ENCODE results near the gene METAP1D.

Gene METAP1D

GRCh38 chr2:172031536-172031935 lies 31.8 kb downstream of the METAP1D start:
- no peak overlapping the region for H3K4me3 ChIP-seq (ENCODE audit: low read depth, low read length)
- no peak for TF ChIP-seq CTCF (IDR thresholded peaks at IDR 0.05; ENCODE audit: low read depth, low read length, missing control alignments)
- no peak for DNase-seq (ENCODE audit: low read depth)

- no peak overlapping the region for H3K4me3 ChIP-seq (ENCODE audit: low read depth, low read length)
- no peak for DNase-seq (ENCODE audit: low read depth)
- TF ChIP-seq CTCF (IDR thresholded peaks at IDR 0.05; ENCODE audit: low read depth, low read length, missing control alignments), result no peak
These were observed 38.4 kb downstream of the METAP1D start for GRCh38 chr2:172038121-172038520.

GRCh38 chr2:172038604-172039003 lies 38.9 kb downstream of the METAP1D start:
- TF ChIP-seq CTCF (IDR thresholded peaks at IDR 0.05; ENCODE audit: low read depth, low read length, missing control alignments), result no peak
- no peak overlapping the region for H3K4me3 ChIP-seq (ENCODE audit: low read depth, low read length)
- no peak for DNase-seq (ENCODE audit: low read depth)

GRCh38 chr2:172039011-172039704 lies 39.4 kb downstream of the METAP1D start:
- no peak overlapping the region for H3K4me3 ChIP-seq (ENCODE audit: low read depth, low read length)
- DNase-seq (ENCODE audit: low read depth), result no peak
- TF ChIP-seq CTCF (IDR thresholded peaks at IDR 0.05; ENCODE audit: low read depth, low read length, missing control alignments), result no peak

- no peak for TF ChIP-seq CTCF (IDR thresholded peaks at IDR 0.05; ENCODE audit: low read depth, low read length, missing control alignments)
- no peak for DNase-seq (ENCODE audit: low read depth)
- H3K4me3 ChIP-seq (ENCODE audit: low read depth, low read length), result no peak overlapping the region
These were observed 40.6 kb downstream of the METAP1D start for GRCh38 chr2:172040311-172040710.

GRCh38 chr2:172046080-172046678 lies 46.4 kb downstream of the METAP1D start:
- TF ChIP-seq CTCF (IDR thresholded peaks at IDR 0.05; ENCODE audit: low read depth, low read length, missing control alignments), result no peak
- H3K4me3 ChIP-seq (ENCODE audit: low read depth, low read length), result no peak overlapping the region
- no peak for DNase-seq (ENCODE audit: low read depth)

Data from GM12864 (cell line).